SK-N-SH (cell line): ENCODE measurements around the gene SLC35G6.

ENCODE experiments used
- CTCF ChIP-seq: fragments of 200-600 bp; sonication (generic); IDR thresholded peaks from 2 replicates; pipeline ENCODE4 v1.6.1; 2017; ENCODE audit warnings: antibody characterized with exemption, mild to moderate bottlenecking, moderate library complexity
- FOXJ3 ChIP-seq: sonication (generic); formaldehyde crosslinking; IDR thresholded peaks from 2 replicates; pipeline ENCODE4 v1.5.1; 2020; ENCODE audit warnings: mild to moderate bottlenecking, missing genetic modification reagents
- JUND ChIP-seq: IDR thresholded peaks from 2 replicates; pipeline ENCODE4 v1.4.0; 2012
- MAX ChIP-seq: IDR thresholded peaks from 2 replicates; pipeline ENCODE4 v1.4.0; 2012; ENCODE audit warnings: low read depth
- PBX3 ChIP-seq: IDR thresholded peaks from 2 replicates; pipeline ENCODE4; 2012
- POLR2AphosphoS5 ChIP-seq: IDR thresholded peaks from 2 replicates; pipeline ENCODE4 v1.6.1; 2012; ENCODE audit warnings: low read depth, low read length
- TAF1 ChIP-seq: IDR thresholded peaks from 2 replicates; pipeline ENCODE4 v1.6.1; 2012; ENCODE audit warnings: low read depth, mild to moderate bottlenecking, low read length, moderate library complexity, borderline replicate concordance
- USF2 ChIP-seq: fragments of 150-350 bp; IDR thresholded peaks from 2 replicates; pipeline ENCODE4 v1.6.1; 2017; ENCODE audit warnings: antibody characterized with exemption, low read length, low read depth, borderline replicate concordance
- YY1 ChIP-seq: IDR thresholded peaks from 2 replicates; pipeline ENCODE4 v1.4.0; 2012; ENCODE audit warnings: low read depth, mild to moderate bottlenecking

GRCh38 chr17:7502987-7503386 is 21.7 kb downstream of the SLC35G6 start:
- TF ChIP-seq CTCF (peak; percentile 39), MAX (no peak), YY1 (no peak), JUND (no peak), POLR2AphosphoS5 (no peak), FOXJ3 (CRISPR knock-in tag) (no peak), TAF1 (no peak), USF2 (no peak), PBX3 (no peak)
